HepG2 (cell line): ENCODE measurements around the gene SH2D3C. TPM values are rescaled to one million over a fixed set of nuclear protein-coding genes. Genes with fewer than 3 reads are reported as not detected.

Experiments used
- GLMP ChIP-seq: sonication (generic); formaldehyde crosslinking; IDR thresholded peaks from 2 replicates; pipeline ENCODE4 v1.9.0; 2021; ENCODE audit warnings: missing genetic modification reagents, mild to moderate bottlenecking, borderline replicate concordance
- ISX ChIP-seq: sonication (generic); formaldehyde crosslinking; conservative IDR thresholded peaks from 2 replicates; pipeline ENCODE4 v1.5.0; 2020; ENCODE audit warnings: missing genetic modification reagents
- JUND ChIP-seq: sonication (generic); formaldehyde crosslinking; IDR thresholded peaks from 2 replicates; pipeline ENCODE4 v1.8.0; 2022; ENCODE audit warnings: mild to moderate bottlenecking, missing genetic modification reagents
- PBX2 ChIP-seq: IDR thresholded peaks from 2 replicates; pipeline ENCODE4 v1.6.1; 2016; ENCODE audit warnings: control low read depth
- PBX3 ChIP-seq: sonication (generic); formaldehyde crosslinking; IDR thresholded peaks from 2 replicates; pipeline ENCODE4 v1.8.1; 2023; ENCODE audit warnings: missing genetic modification reagents, inconsistent platforms, borderline replicate concordance
- POLR2AphosphoS5 ChIP-seq: IDR thresholded peaks from 2 replicates; pipeline ENCODE4 v1.6.1; 2012; ENCODE audit warnings: low read depth, low read length
- RARG ChIP-seq: sonication (generic); formaldehyde crosslinking; IDR thresholded peaks from 2 replicates; pipeline ENCODE4 v1.4.0; 2020; ENCODE audit warnings: low read depth, mild to moderate bottlenecking, missing genetic modification reagents
- THRA ChIP-seq: sonication (generic); formaldehyde crosslinking; IDR thresholded peaks from 2 replicates; pipeline ENCODE4 v1.4.0; 2020; ENCODE audit warnings: missing genetic modification reagents, borderline replicate concordance
- TOPORS ChIP-seq: sonication (generic); formaldehyde crosslinking; IDR thresholded peaks from 2 replicates; pipeline ENCODE4 v1.8.0; 2023; ENCODE audit warnings: mild to moderate bottlenecking, missing genetic modification reagents
- ZBTB49 ChIP-seq: sonication (generic); formaldehyde crosslinking; IDR thresholded peaks from 2 replicates; pipeline ENCODE4 v1.4.0; 2020; ENCODE audit warnings: missing genetic modification reagents, borderline replicate concordance
- ZIK1 ChIP-seq: sonication (generic); formaldehyde crosslinking; IDR thresholded peaks from 2 replicates; pipeline ENCODE4 v1.5.0; 2020; ENCODE audit warnings: mild to moderate bottlenecking, low read depth, missing genetic modification reagents, borderline replicate concordance
- ZNF136 ChIP-seq: sonication (generic); formaldehyde crosslinking; IDR thresholded peaks from 2 replicates; pipeline ENCODE4 v1.8.1; 2022; ENCODE audit warnings: low read depth, mild to moderate bottlenecking, moderate library complexity, missing genetic modification reagents
- ZNF770 ChIP-seq: sonication (generic); formaldehyde crosslinking; IDR thresholded peaks from 2 replicates; pipeline ENCODE4 v1.5.0; 2020; ENCODE audit warnings: mild to moderate bottlenecking, missing genetic modification reagents
- ZSCAN9 ChIP-seq: IDR thresholded peaks from 2 replicates; pipeline ENCODE4 v1.6.1; 2016; ENCODE audit warnings: borderline replicate concordance
- polyA plus RNA-seq, 8 experiments: library from polyadenylated mRNA; depleted of rRNA in 3 of 8; stranded (reverse) in 7 of 8; unstranded in 1 of 8; fragments of >200 nt; fragmentation: Illumina TruSeq in 4 of 8; extraction: Trizol in 4 of 8; gene quantifications; 2 replicates each; pipeline versions ENCODE4 v1.2.1 to v1.2.3, GENCODE V29; 2011 to 2016; ENCODE audit warnings: low read depth in 4 of 8, missing spikeins in 1 of 8, mixed read lengths in 1 of 8; ENCODE audit not compliant: insufficient read depth in 1 of 8
- total RNA-seq, 5 experiments: library from RNA; depleted of rRNA; stranded (reverse); fragments of >200 nt; fragmentation: Illumina TruSeq; extraction: Trizol; gene quantifications; 2 replicates each; pipeline ENCODE4 v1.2.3, GENCODE V29; 2016; ENCODE audit warnings: low read depth in 1 of 5

The SH2D3C gene
- total and polyA plus RNA-seq, 2 of the 13 experiments (the other 11 are each of a cell fraction or from before 2014, with no cell fraction given), result not detected

GRCh38 chr9:127785933-127786772, 7.7 kb upstream of the SH2D3C start, which contains the start of gene CDK9 (continued):
- TF ChIP-seq THRA (CRISPR knock-in tag), result no peak
- TF ChIP-seq ZIK1, result no peak
- TF ChIP-seq RARG (CRISPR knock-in tag), result no peak
- no peak for TF ChIP-seq POLR2AphosphoS5
- TF ChIP-seq GLMP (CRISPR knock-in tag), result no peak
- no peak for TF ChIP-seq JUND (CRISPR knock-in tag)
- TF ChIP-seq ISX, result peak; percentile 75; the same call in 1 of the 2 replicates
- no peak for TF ChIP-seq PBX3 (CRISPR knock-in tag)
- TF ChIP-seq ZBTB49 (CRISPR knock-in tag), result no peak
- no peak for TF ChIP-seq ZSCAN9 (CRISPR knock-in tag)
- no peak for TF ChIP-seq ZNF136
- peak; percentile 38; the same call in 1 of the 2 replicates for TF ChIP-seq TOPORS (CRISPR knock-in tag)
- TF ChIP-seq PBX2 (CRISPR knock-in tag), result no peak
- TF ChIP-seq ZNF770 (CRISPR knock-in tag), result no peak
